GM23338 (cell line): Measurements from ENCODE around the gene SMARCE1. TPM values are rescaled to one million over a fixed set of nuclear protein-coding genes. Genes with fewer than 3 reads are reported as not detected.

Experiments used
- ATAC-seq: fragments of 200-7000 bp; cut with Tn5 transposase; 3 replicates; pipeline ENCODE4 v1.9.1; 2020
- DNase-seq: peaks from one replicate; pipeline ENCODE4 v3.0.0-alpha.2; 2015; ENCODE audit warnings: low spot score
- H2AFZ ChIP-seq: fragments of 200-600 bp; sonication (generic); 2 replicates; pipeline ENCODE4 v1.8.0; 2016; ENCODE audit warnings: antibody characterized with exemption, mild to moderate bottlenecking, moderate library complexity
- H3F3A ChIP-seq: fragments of 200-600 bp; sonication (generic); replicated peaks from 2 replicates; pipeline ENCODE4 v1.8.0; 2017; ENCODE audit warnings: antibody characterized with exemption, mixed run types, low read depth
- H3K27ac ChIP-seq: fragments of 200-600 bp; sonication (generic); 2 replicates; pipeline ENCODE4 v1.6.1; 2016; ENCODE audit warnings: low read depth
- H3K27me3 ChIP-seq: fragments of 200-600 bp; sonication (generic); 2 replicates; pipeline ENCODE4 v1.8.0; 2016; ENCODE audit warnings: mild to moderate bottlenecking, mixed run types, moderate library complexity; ENCODE audit not compliant: insufficient read depth
- H3K36me3 ChIP-seq: fragments of 200-600 bp; sonication (generic); 2 replicates; pipeline ENCODE4 v1.8.0; 2016; ENCODE audit warnings: mild to moderate bottlenecking; ENCODE audit not compliant: insufficient read depth
- H3K4me1 ChIP-seq: fragments of 200-600 bp; sonication (generic); 2 replicates; pipeline ENCODE4 v1.8.0; 2016; ENCODE audit warnings: mild to moderate bottlenecking, moderate library complexity; ENCODE audit not compliant: insufficient read depth
- H3K4me2 ChIP-seq: fragments of 200-600 bp; sonication (generic); 2 replicates; pipeline ENCODE4 v1.7.1; 2017; ENCODE audit warnings: mixed run types
- H3K4me3 ChIP-seq: fragments of 200-600 bp; sonication (generic); 2 replicates; pipeline ENCODE4 v1.6.1; 2016; ENCODE audit warnings: mixed run types
- H3K79me2 ChIP-seq: fragments of 200-600 bp; sonication (generic); replicated peaks from 2 replicates; pipeline ENCODE4 v1.8.0; 2017; ENCODE audit warnings: mild to moderate bottlenecking; ENCODE audit not compliant: insufficient read depth
- H3K9me2 ChIP-seq: fragments of 200-600 bp; sonication (generic); 2 replicates; pipeline ENCODE4 v1.8.0; 2017; ENCODE audit not compliant: insufficient read depth
- H4K20me1 ChIP-seq: fragments of 200-600 bp; sonication (generic); replicated peaks from 2 replicates; pipeline ENCODE4 v1.8.0; 2017; ENCODE audit warnings: mild to moderate bottlenecking; ENCODE audit not compliant: insufficient read depth
- H3K27ac Mint-ChIP-seq: 2 replicates; pipeline ENCODE4 v1.8.0; 2020; ENCODE audit warnings: inconsistent platforms, mild to moderate bottlenecking, moderate library complexity, mixed read lengths
- H3K27me3 Mint-ChIP-seq: 3 replicates; pipeline ENCODE4 v1.8.0; 2022; ENCODE audit warnings: low read depth, mild to moderate bottlenecking, moderate library complexity, mixed read lengths, inconsistent platforms; ENCODE audit not compliant: insufficient read depth, poor library complexity
- H3K36me3 Mint-ChIP-seq: 3 replicates; pipeline ENCODE4 v1.8.0; 2021; ENCODE audit warnings: low read depth, mild to moderate bottlenecking, inconsistent platforms, moderate library complexity, mixed read lengths
- H3K4me1 Mint-ChIP-seq: 3 replicates; pipeline ENCODE4 v1.8.0; 2020; ENCODE audit warnings: mild to moderate bottlenecking, inconsistent platforms, mixed read lengths
- H3K4me3 Mint-ChIP-seq: 3 replicates; pipeline ENCODE4 v1.8.0; 2021; ENCODE audit warnings: moderate library complexity, mild to moderate bottlenecking, inconsistent platforms, mixed read lengths
- H3K9me3 Mint-ChIP-seq: 3 replicates; pipeline ENCODE4 v1.8.0; 2020; ENCODE audit warnings: moderate library complexity, mild to moderate bottlenecking, inconsistent platforms, mixed read lengths
- CREB1 ChIP-seq: fragments of 250-450 bp; sonication (Bioruptor Pico); IDR thresholded peaks from 2 replicates; pipeline ENCODE4 v1.5.0; 2020; ENCODE audit warnings: low read depth, mild to moderate bottlenecking, moderate library complexity
- CTCF ChIP-seq, 2 experiments: fragments of 200-600 bp in 1 of 2; sonication (generic) in 1 of 2; conservative IDR thresholded peaks; 2 replicates each; pipeline versions ENCODE4 v1.5.1 to v1.6.1; 2016 to 2017; ENCODE audit warnings: antibody characterized with exemption in 2 of 2, low read depth in 2 of 2, mild to moderate bottlenecking in 2 of 2, moderate library complexity in 1 of 2
- ETS1 ChIP-seq: IDR thresholded peaks from 2 replicates; pipeline ENCODE4 v1.6.1; 2016; ENCODE audit warnings: antibody characterized with exemption
- EZH2 ChIP-seq: fragments of 200-600 bp; sonication (generic); IDR thresholded peaks from one replicate; pipeline ENCODE4 v1.8.0; 2017; ENCODE audit warnings: antibody characterized with exemption, mild to moderate bottlenecking, low read depth; ENCODE audit not compliant: unreplicated experiment
- JUNB ChIP-seq: IDR thresholded peaks from one replicate; pipeline ENCODE4 v1.6.1; 2016; ENCODE audit warnings: antibody characterized with exemption; ENCODE audit not compliant: unreplicated experiment
- NANOG ChIP-seq: IDR thresholded peaks from 2 replicates; pipeline ENCODE4 v1.6.1; 2016; ENCODE audit warnings: antibody characterized with exemption, borderline replicate concordance
- POLR2AphosphoS5 ChIP-seq: IDR thresholded peaks from 2 replicates; pipeline ENCODE4 v1.6.1; 2016; ENCODE audit warnings: antibody characterized with exemption, low read depth
- REST ChIP-seq: IDR thresholded peaks from one replicate; pipeline ENCODE4 v1.6.1; 2018; ENCODE audit warnings: antibody characterized with exemption; ENCODE audit not compliant: unreplicated experiment
- STAT1 ChIP-seq: IDR thresholded peaks from one replicate; pipeline ENCODE4 v1.6.1; 2016; ENCODE audit warnings: antibody characterized with exemption; ENCODE audit not compliant: unreplicated experiment
- ZNF114 ChIP-seq: fragments of 250-450 bp; sonication (Bioruptor Pico); IDR thresholded peaks from 2 replicates; pipeline ENCODE4 v1.5.0; 2020; ENCODE audit warnings: mild to moderate bottlenecking, moderate library complexity
- ZNF331 ChIP-seq: fragments of 250-450 bp; sonication (Bioruptor Pico); IDR thresholded peaks from 2 replicates; pipeline ENCODE4 v1.5.0; 2020; ENCODE audit warnings: low read depth, mild to moderate bottlenecking, moderate library complexity
- polyA plus RNA-seq: library from polyadenylated mRNA; unstranded; fragments of >200 nt; fragmentation: Nextera tagmentation; extraction: Ambion mirVana; gene quantifications from 2 replicates; pipeline ENCODE4 v1.2.1, GENCODE V29; 2016
- total RNA-seq: library from RNA; depleted of rRNA; stranded (reverse); fragments of >200 nt; shearing (Covaris generic); gene quantifications from 2 replicates; pipeline ENCODE4 v1.2.3, GENCODE V29; 2014
- TF ChIP-seq, protein P1 (sequence below): fragments of 250-450 bp; sonication (Bioruptor Pico); IDR thresholded peaks from 2 replicates; pipeline ENCODE4 v1.5.0; 2020; ENCODE audit warnings: mild to moderate bottlenecking, moderate library complexity

The SMARCE1 gene
- total and polyA plus RNA-seq, 2 experiments from 2014 or later = 101 to 258 TPM

DNA sequence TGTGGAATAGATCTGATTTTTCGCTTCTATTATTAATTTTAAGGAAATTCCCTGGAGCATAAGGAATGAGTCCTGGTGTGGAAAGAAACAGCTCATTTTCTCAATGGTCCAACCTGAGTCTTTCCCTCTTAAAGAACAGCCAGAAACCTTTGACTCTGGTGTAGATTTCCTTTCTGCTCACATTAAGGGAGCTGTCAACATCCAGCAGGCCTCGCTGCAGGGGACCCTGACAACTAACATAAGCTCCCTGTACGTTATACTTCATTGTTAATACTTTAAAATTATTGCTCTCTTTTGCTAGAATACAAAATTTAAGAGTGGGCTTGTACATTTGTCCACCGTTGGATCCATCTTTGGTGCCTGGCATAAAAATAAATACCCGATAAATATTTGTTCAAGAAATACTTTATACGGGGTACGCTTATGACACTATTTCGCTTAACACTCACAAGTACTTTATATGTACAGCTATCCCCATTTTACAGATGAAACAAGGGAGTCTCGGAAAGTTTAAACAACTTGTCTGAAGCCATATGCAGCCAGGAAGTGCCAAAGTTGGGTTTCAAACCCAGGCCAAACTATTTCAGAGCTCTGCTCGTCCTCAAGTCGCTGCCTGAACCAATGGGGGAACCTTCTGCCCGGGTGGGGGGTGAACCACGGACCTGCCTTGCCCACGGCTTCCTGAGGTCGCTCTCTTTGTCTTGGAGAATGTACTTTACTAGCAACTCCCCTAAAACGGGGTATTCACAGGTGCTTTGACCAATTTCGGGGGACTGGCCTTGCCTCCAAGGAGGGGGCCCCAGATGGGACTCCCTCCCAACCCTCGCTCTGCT, 611 bp downstream of the SMARCE1 start (continued):
- TF ChIP-seq ZNF114 = no peak
- TF ChIP-seq POLR2AphosphoS5 = no peak; the same call in 1 of the 2 replicates
- TF ChIP-seq ZNF331 = no peak
- TF ChIP-seq CTCF (conservative IDR thresholded peaks at IDR 0.05; ENCODE audit: low read depth in 2 of 2) = no peak
- TF ChIP-seq NANOG = no peak
- no peak for TF ChIP-seq JUNB
- no peak for TF ChIP-seq CREB1 (CRISPR knock-in tag)

GRCh38 chr17:40645943-40646342, 1.7 kb downstream of the SMARCE1 start:
- H3K36me3 Mint-ChIP-seq = peaks cover 37% of the 10 kb centered on the region
- H3K4me3 ChIP-seq = 0 out of 2 replicates have a peak overlapping the region, but pooled peaks have one; percentile 90
- H3K4me1 ChIP-seq = peaks cover 6% of the 10 kb centered on the region; the same call in 1 of the 2 replicates
- no peaks in the 10 kb centered on the region for H3K27me3 ChIP-seq
- no peaks in the 10 kb centered on the region for H4K20me1 ChIP-seq
- peak overlapping the region; percentile 30; the same call in 2 of the 3 replicates for H3K4me3 Mint-ChIP-seq
- no peak overlapping the region for H3K27ac Mint-ChIP-seq
- DNase-seq (no peak), ATAC-seq (no peak)
- peaks cover 63% of the 10 kb centered on the region for H3K79me2 ChIP-seq
- H3F3A ChIP-seq = no peaks in the 10 kb centered on the region
- no peak overlapping the region for H3K4me2 ChIP-seq
- no peaks in the 10 kb centered on the region for H3K9me3 Mint-ChIP-seq
- peaks cover 19% of the 10 kb centered on the region for H3K36me3 ChIP-seq
- no peak overlapping the region for H3K27ac ChIP-seq
- no peak overlapping the region for H2AFZ ChIP-seq
- H3K9me2 ChIP-seq = no peaks in the 10 kb centered on the region
- H3K27me3 Mint-ChIP-seq = no peaks in the 10 kb centered on the region
- H3K4me1 Mint-ChIP-seq = peaks cover 8% of the 10 kb centered on the region; the same call in 2 of the 3 replicates
- no peak for TF ChIP-seq ETS1
- no peak for TF ChIP-seq POLR2AphosphoS5
- TF ChIP-seq EZH2 = no peak
- TF ChIP-seq, protein P1, sequence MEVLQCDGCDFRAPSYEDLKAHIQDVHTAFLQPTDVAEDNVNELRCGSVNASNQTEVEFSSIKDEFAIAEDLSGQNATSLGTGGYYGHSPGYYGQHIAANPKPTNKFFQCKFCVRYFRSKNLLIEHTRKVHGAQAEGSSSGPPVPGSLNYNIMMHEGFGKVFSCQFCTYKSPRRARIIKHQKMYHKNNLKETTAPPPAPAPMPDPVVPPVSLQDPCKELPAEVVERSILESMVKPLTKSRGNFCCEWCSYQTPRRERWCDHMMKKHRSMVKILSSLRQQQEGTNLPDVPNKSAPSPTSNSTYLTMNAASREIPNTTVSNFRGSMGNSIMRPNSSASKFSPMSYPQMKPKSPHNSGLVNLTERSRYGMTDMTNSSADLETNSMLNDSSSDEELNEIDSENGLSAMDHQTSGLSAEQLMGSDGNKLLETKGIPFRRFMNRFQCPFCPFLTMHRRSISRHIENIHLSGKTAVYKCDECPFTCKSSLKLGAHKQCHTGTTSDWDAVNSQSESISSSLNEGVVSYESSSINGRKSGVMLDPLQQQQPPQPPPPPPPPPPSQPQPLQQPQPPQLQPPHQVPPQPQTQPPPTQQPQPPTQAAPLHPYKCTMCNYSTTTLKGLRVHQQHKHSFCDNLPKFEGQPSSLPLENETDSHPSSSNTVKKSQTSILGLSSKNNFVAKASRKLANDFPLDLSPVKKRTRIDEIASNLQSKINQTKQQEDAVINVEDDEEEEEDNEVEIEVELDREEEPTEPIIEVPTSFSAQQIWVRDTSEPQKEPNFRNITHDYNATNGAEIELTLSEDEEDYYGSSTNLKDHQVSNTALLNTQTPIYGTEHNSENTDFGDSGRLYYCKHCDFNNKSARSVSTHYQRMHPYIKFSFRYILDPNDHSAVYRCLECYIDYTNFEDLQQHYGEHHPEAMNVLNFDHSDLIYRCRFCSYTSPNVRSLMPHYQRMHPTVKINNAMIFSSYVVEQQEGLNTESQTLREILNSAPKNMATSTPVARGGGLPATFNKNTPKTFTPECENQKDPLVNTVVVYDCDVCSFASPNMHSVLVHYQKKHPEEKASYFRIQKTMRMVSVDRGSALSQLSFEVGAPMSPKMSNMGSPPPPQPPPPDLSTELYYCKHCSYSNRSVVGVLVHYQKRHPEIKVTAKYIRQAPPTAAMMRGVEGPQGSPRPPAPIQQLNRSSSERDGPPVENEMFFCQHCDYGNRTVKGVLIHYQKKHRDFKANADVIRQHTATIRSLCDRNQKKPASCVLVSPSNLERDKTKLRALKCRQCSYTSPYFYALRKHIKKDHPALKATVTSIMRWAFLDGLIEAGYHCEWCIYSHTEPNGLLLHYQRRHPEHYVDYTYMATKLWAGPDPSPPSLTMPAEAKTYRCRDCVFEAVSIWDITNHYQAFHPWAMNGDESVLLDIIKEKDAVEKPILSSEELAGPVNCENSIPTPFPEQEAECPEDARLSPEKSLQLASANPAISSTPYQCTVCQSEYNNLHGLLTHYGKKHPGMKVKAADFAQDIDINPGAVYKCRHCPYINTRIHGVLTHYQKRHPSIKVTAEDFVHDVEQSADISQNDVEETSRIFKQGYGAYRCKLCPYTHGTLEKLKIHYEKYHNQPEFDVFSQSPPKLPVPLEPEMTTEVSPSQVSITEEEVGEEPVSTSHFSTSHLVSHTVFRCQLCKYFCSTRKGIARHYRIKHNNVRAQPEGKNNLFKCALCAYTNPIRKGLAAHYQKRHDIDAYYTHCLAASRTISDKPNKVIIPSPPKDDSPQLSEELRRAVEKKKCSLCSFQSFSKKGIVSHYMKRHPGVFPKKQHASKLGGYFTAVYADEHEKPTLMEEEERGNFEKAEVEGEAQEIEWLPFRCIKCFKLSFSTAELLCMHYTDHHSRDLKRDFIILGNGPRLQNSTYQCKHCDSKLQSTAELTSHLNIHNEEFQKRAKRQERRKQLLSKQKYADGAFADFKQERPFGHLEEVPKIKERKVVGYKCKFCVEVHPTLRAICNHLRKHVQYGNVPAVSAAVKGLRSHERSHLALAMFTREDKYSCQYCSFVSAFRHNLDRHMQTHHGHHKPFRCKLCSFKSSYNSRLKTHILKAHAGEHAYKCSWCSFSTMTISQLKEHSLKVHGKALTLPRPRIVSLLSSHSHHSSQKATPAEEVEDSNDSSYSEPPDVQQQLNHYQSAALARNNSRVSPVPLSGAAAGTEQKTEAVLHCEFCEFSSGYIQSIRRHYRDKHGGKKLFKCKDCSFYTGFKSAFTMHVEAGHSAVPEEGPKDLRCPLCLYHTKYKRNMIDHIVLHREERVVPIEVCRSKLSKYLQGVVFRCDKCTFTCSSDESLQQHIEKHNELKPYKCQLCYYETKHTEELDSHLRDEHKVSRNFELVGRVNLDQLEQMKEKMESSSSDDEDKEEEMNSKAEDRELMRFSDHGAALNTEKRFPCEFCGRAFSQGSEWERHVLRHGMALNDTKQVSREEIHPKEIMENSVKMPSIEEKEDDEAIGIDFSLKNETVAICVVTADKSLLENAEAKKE = no peak
- TF ChIP-seq REST = no peak
- no peak for TF ChIP-seq STAT1
- no peak for TF ChIP-seq NANOG
- no peak for TF ChIP-seq ZNF331
